ENCODE results near the gene SLC16A10.

DNA sequence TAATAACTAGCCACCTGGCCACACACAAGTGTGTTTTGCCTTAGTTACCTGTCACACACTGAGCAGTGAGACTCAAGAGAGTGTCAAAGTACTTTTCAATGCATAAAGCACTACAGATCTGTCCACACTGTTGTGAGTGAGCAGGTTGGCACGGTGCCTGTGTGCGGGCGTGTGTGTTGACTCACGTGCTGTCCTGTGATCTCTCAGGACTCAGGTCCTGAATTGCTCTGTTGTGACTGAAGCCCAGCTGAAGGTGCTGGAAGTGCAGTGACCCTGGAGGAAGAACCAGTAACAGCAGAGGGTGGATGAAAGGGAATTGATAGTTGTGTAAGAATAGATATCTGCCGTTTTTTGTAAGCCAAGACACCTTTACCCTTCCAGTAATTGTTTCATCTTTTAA, 18.3 kb downstream of the SLC16A10 start:
- TF ChIP-seq CTCF (conservative IDR thresholded peaks at IDR 0.05; ENCODE audit: low read depth in 2 of 2) (no peak), STAT1 (IDR thresholded peaks at IDR 0.05; ENCODE audit: unreplicated experiment) (no peak), CREB1 (CRISPR knock-in tag; IDR thresholded peaks at IDR 0.05; ENCODE audit: low read depth) (no peak), EZH2phosphoT487 (IDR thresholded peaks at IDR 0.05; ENCODE audit: unreplicated experiment) (no peak), EZH2 (IDR thresholded peaks at IDR 0.05; ENCODE audit: low read depth, unreplicated experiment) (no peak)

Measured in GM23338 (cell line).